Omental fat pad (tissue), 4 donors: ENCODE results near the gene PTPRC. TPM values are rescaled to one million over a fixed set of nuclear protein-coding genes. Genes with fewer than 3 reads are reported as not detected.

Source experiments
- ATAC-seq: fragments of 150-250 bp; one replicate; pipeline ENCODE4 v1.9.1; 2016; ENCODE audit warnings: mild to moderate bottlenecking, moderate library complexity; ENCODE audit not compliant: low FRiP score
- DNase-seq: peaks from one replicate; pipeline ENCODE4 v3.0.0-alpha.2; 2019; ENCODE audit warnings: low spot score
- total RNA-seq, 4 donors: library from RNA; depleted of rRNA; stranded (reverse); fragments of >200 nt; gene quantifications; one replicate each; pipeline ENCODE4 v1.1.0, GENCODE V29; 2016
- TF ChIP-seq, protein P1 (sequence below), 3 donors: fragments of 450-650 bp; IDR thresholded peaks; one replicate each; pipeline ENCODE4 v1.5.1; 2016 to 2017; ENCODE audit warnings: antibody characterized with exemption in 3 of 3, mild to moderate bottlenecking in 3 of 3, moderate library complexity in 2 of 3

PTPRC gene
- total RNA-seq, 4 donors from 2014 or later: 36.5 to 127 (median 67.1) TPM

DNA sequence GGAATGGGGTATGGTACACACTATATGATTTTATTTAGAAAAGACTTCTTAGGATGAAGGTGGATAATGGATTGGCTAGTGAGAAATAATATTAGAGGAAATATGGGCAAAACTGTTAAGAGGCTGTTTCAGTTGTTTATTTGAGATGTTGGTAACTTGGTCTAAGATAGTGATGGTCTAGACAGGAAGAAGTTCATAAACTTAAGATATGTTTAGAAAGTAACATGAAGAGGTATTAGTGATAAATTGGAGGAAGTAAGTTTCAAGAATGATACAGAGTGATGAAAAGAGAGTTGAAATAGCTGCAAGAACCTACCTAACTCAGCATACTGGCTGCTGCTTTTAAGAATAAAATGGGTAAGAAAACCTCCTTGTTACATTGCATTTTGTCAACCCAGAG lies 9.2 kb upstream of the PTPRC start:
- DNase-seq (no peak), ATAC-seq (no peak)
- TF ChIP-seq, protein P1, sequence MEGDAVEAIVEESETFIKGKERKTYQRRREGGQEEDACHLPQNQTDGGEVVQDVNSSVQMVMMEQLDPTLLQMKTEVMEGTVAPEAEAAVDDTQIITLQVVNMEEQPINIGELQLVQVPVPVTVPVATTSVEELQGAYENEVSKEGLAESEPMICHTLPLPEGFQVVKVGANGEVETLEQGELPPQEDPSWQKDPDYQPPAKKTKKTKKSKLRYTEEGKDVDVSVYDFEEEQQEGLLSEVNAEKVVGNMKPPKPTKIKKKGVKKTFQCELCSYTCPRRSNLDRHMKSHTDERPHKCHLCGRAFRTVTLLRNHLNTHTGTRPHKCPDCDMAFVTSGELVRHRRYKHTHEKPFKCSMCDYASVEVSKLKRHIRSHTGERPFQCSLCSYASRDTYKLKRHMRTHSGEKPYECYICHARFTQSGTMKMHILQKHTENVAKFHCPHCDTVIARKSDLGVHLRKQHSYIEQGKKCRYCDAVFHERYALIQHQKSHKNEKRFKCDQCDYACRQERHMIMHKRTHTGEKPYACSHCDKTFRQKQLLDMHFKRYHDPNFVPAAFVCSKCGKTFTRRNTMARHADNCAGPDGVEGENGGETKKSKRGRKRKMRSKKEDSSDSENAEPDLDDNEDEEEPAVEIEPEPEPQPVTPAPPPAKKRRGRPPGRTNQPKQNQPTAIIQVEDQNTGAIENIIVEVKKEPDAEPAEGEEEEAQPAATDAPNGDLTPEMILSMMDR (IDR thresholded peaks at IDR 0.05): no peak

DNA sequence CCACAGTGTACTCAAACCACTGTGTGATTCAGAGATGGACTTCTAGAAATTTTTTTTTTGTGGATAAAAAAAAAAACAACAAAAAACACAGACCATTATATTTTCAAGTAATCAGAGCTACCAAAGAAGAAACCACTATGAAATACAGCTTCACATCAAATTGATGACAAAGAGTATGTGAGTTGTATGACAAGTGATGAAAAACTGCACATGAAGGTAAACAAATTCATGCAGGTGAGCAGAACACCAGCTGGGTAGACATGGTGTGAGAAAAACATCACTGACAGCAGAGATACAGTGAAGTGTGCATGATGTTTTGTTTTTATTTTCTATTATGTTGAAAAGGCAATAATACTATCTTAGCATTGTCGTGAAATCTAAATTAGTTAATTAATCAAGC lies 8.0 kb upstream of the PTPRC start:
- DNase-seq: no peak
- TF ChIP-seq, protein P1 (IDR thresholded peaks at IDR 0.05): no peak
- ATAC-seq: no peak

DNA sequence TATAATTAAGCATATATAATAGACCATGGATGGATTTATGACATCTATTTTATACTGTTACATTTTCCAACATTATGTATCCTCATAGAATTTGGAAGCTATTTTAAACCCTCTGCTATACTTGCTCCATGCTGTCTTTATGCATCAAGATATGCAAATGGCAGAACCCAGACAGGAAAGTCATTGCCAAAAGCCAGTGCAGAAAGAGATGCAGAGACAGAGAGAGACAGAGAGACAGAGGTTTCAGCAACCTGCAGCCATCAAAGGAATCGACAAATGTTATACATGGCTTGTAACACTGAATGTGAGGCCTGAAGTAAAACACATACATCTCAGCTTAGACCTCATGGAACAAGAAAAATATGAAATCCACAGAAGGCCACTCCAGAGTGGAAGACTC lies 7.5 kb upstream of the PTPRC start:
- ATAC-seq (no peak), DNase-seq (no peak)
- TF ChIP-seq, protein P1 (IDR thresholded peaks at IDR 0.05): no peak

DNA sequence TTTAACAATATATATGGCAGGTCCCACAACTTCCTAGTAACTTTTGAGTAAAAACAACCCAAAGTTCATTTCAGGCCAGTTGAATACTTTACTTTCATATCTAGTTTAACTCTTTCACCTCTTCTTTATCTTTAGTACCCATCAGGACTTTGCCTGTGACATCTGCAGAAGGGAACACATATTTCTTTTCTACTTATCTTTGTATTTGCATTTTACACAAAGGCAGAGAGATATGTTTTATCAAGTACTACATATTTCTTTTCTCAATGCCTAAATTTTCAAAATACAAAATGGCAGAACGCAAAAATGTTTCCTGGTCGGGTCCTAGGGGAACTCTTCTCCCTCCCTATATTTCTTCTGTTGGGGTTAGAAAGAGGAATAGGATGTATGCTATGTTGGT lies 6.8 kb upstream of the PTPRC start:
- TF ChIP-seq, protein P1 (IDR thresholded peaks at IDR 0.05): no peak
- no peak for ATAC-seq
- no peak for DNase-seq

DNA sequence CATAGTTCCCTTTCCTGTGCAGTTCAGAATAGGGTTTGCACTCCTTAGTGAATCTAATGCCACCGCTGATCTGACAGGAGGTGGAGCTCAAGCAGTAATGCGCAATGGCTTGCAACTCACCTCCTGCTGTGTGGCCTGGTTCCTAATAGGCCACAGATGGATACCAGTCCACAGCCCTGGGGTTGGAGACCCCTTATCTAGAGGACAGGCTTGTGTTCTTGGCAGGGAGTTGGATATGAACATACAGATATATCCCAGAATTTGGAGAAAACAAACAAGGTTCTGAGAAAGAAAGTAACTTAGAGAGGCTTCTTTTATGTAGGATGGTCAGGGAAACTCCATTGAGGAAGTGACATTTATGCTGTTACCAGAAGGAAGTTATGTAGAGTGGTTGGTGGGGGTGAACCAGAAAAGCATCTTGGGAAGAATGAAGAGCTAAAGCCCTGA lies 5.1 kb upstream of the PTPRC start:
- no peak for DNase-seq
- ATAC-seq: no peak

DNA sequence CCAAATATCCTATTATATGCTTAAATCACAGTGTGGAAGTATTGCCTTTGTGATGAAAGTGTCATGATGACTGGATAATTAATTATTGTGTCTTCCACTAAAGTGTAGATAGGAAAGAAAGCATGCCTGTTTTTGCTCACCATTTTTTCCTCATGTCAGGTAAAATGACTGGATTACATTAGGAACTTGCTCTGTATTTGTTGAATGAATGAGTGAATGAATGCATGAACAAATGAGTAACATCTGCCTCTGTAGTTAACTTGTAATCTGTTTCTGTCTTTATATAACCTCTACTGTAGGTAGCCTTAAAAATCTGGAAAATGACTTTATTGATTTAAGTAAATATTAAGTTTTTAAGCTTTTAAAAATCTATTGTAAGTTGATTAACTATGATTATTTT lies 2.9 kb upstream of the PTPRC start:
- DNase-seq: no peak
- no peak for ATAC-seq
- TF ChIP-seq, protein P1 (IDR thresholded peaks at IDR 0.05): no peak

More for the DNA sequence above, 5.1 kb upstream of the PTPRC start:
- TF ChIP-seq, protein P1 (IDR thresholded peaks at IDR 0.05): no peak

DNA sequence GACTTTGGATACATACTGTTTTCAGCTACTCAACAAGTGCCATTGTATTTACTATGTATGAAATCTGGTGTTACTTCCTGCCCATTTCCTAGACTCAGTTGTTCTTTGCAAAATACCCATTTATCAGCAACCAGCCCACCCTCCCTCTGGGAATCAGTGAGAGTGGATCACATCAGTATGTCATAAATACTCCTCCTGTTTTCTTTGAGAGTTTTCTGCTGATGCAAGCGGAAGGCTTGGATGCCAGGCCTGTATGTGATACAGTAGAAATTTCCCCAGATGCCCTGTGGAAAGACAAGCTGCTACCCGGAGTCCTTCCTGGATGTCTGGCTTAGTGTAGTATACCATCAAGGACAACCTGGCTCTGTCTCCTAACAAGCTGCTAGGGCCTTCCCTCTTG lies 2.4 kb upstream of the PTPRC start:
- TF ChIP-seq, protein P1 (IDR thresholded peaks at IDR 0.05): no peak
- ATAC-seq (no peak), DNase-seq (no peak)
